HepG2 (cell line): Measurements from ENCODE around the gene SBNO2. TPM values are rescaled to one million over a fixed set of nuclear protein-coding genes. Genes with fewer than 3 reads are reported as not detected.

ENCODE experiments used
- ARNT ChIP-seq: fragments of 450-650 bp; IDR thresholded peaks from 2 replicates; pipeline ENCODE4 v1.6.1; 2017
- CAMTA2 ChIP-seq: sonication (generic); formaldehyde crosslinking; IDR thresholded peaks from 2 replicates; pipeline ENCODE4 v1.4.0; 2020; ENCODE audit warnings: mild to moderate bottlenecking, missing genetic modification reagents, borderline replicate concordance
- FLYWCH1 ChIP-seq: sonication (generic); formaldehyde crosslinking; IDR thresholded peaks from 2 replicates; pipeline ENCODE4 v1.8.1; 2023; ENCODE audit warnings: mild to moderate bottlenecking, missing genetic modification reagents
- MXD3 ChIP-seq: IDR thresholded peaks from 2 replicates; pipeline ENCODE4 v1.6.1; 2016; ENCODE audit warnings: mild to moderate bottlenecking, missing biosample characterization, missing genetic modification reagents
- RARG ChIP-seq: sonication (generic); formaldehyde crosslinking; IDR thresholded peaks from 2 replicates; pipeline ENCODE4 v1.4.0; 2020; ENCODE audit warnings: low read depth, mild to moderate bottlenecking, missing genetic modification reagents
- RBAK ChIP-seq: sonication (generic); formaldehyde crosslinking; IDR thresholded peaks from 2 replicates; pipeline ENCODE4 v1.5.1; 2020; ENCODE audit warnings: mild to moderate bottlenecking, missing genetic modification reagents
- SP140L ChIP-seq: sonication (generic); formaldehyde crosslinking; IDR thresholded peaks from 2 replicates; pipeline ENCODE4 v1.4.0; 2020; ENCODE audit warnings: missing genetic modification reagents, borderline replicate concordance
- SRSF4 ChIP-seq: fragments of 200-400 bp; formaldehyde crosslinking; IDR thresholded peaks from one replicate; pipeline ENCODE4 v1.6.1; 2018; ENCODE audit warnings: mild to moderate bottlenecking, low read depth, low read length, moderate library complexity; ENCODE audit not compliant: poor library complexity, severe bottlenecking
- TAF1 ChIP-seq: sonication (generic); formaldehyde crosslinking; IDR thresholded peaks from 2 replicates; pipeline ENCODE4 v1.4.0; 2020; ENCODE audit warnings: missing genetic modification reagents
- TBL1XR1 ChIP-seq: fragments of 150-350 bp; IDR thresholded peaks from 2 replicates; pipeline ENCODE4 v1.6.1; 2014; ENCODE audit warnings: borderline replicate concordance, low read length; ENCODE audit not compliant: partially characterized antibody
- THAP11 ChIP-seq: IDR thresholded peaks from 2 replicates; pipeline ENCODE4 v1.6.1; 2016; ENCODE audit warnings: missing biosample characterization, missing genetic modification reagents
- ZFP90 ChIP-seq: sonication (generic); formaldehyde crosslinking; IDR thresholded peaks from 2 replicates; pipeline ENCODE4 v1.8.0; 2022; ENCODE audit warnings: missing genetic modification reagents, mild to moderate bottlenecking, inconsistent platforms, borderline replicate concordance
- ZFX ChIP-seq: sonication (generic); formaldehyde crosslinking; IDR thresholded peaks from 2 replicates; pipeline ENCODE4 v1.4.0; 2020; ENCODE audit warnings: mild to moderate bottlenecking, low read depth, missing genetic modification reagents, moderate library complexity
- ZNF138 ChIP-seq: sonication (generic); formaldehyde crosslinking; IDR thresholded peaks from 2 replicates; pipeline ENCODE4 v1.5.0; 2020; ENCODE audit warnings: mild to moderate bottlenecking, low read depth, missing genetic modification reagents
- ZNF430 ChIP-seq: sonication (generic); formaldehyde crosslinking; IDR thresholded peaks from 2 replicates; pipeline ENCODE4 v1.9.0; 2021; ENCODE audit warnings: mild to moderate bottlenecking, missing genetic modification reagents
- ZNF512B ChIP-seq: sonication (generic); formaldehyde crosslinking; IDR thresholded peaks from 2 replicates; pipeline ENCODE4 v1.5.1; 2020; ENCODE audit warnings: missing genetic modification reagents, mild to moderate bottlenecking, borderline replicate concordance
- ZNF768 ChIP-seq: sonication (generic); formaldehyde crosslinking; IDR thresholded peaks from 2 replicates; pipeline ENCODE4 v1.4.0; 2020; ENCODE audit warnings: missing genetic modification reagents
- polyA plus RNA-seq, 8 experiments: library from polyadenylated mRNA; depleted of rRNA in 3 of 8; stranded (reverse) in 7 of 8; unstranded in 1 of 8; fragments of >200 nt; fragmentation: Illumina TruSeq in 4 of 8; extraction: Trizol in 4 of 8; gene quantifications; 2 replicates each; pipeline versions ENCODE4 v1.2.1 to v1.2.3, GENCODE V29; 2011 to 2016; ENCODE audit warnings: low read depth in 4 of 8, missing spikeins in 1 of 8, mixed read lengths in 1 of 8; ENCODE audit not compliant: insufficient read depth in 1 of 8
- total RNA-seq, 5 experiments: library from RNA; depleted of rRNA; stranded (reverse); fragments of >200 nt; fragmentation: Illumina TruSeq; extraction: Trizol; gene quantifications; 2 replicates each; pipeline ENCODE4 v1.2.3, GENCODE V29; 2016; ENCODE audit warnings: low read depth in 1 of 5
- TF ChIP-seq, protein P1 (sequence below): IDR thresholded peaks from 2 replicates; pipeline ENCODE4 v1.6.1; 2016; ENCODE audit warnings: low read depth, control low read depth
- TF ChIP-seq, protein P2 (sequence below): sonication (generic); formaldehyde crosslinking; IDR thresholded peaks from 2 replicates; pipeline ENCODE4 v1.4.0; 2020; ENCODE audit warnings: low read depth, mild to moderate bottlenecking, missing genetic modification reagents
- TF ChIP-seq, protein P3 (sequence below): sonication (generic); formaldehyde crosslinking; IDR thresholded peaks from 2 replicates; pipeline ENCODE4 v1.8.0; 2023; ENCODE audit warnings: mild to moderate bottlenecking, missing genetic modification reagents
- TF ChIP-seq, protein P4 (sequence below): sonication (generic); formaldehyde crosslinking; IDR thresholded peaks from 2 replicates; pipeline ENCODE4 v1.5.0; 2020; ENCODE audit warnings: missing genetic modification reagents, mild to moderate bottlenecking, borderline replicate concordance
- TF ChIP-seq, protein P5 (sequence below): sonication (generic); formaldehyde crosslinking; IDR thresholded peaks from 2 replicates; pipeline ENCODE4 v1.4.0; 2020; ENCODE audit warnings: mild to moderate bottlenecking, missing genetic modification reagents

SBNO2 gene
- total and polyA plus RNA-seq, 2 of the 13 experiments (the other 11 are each of a cell fraction or from before 2014, with no cell fraction given): 8.6 to 10.4 TPM

DNA sequence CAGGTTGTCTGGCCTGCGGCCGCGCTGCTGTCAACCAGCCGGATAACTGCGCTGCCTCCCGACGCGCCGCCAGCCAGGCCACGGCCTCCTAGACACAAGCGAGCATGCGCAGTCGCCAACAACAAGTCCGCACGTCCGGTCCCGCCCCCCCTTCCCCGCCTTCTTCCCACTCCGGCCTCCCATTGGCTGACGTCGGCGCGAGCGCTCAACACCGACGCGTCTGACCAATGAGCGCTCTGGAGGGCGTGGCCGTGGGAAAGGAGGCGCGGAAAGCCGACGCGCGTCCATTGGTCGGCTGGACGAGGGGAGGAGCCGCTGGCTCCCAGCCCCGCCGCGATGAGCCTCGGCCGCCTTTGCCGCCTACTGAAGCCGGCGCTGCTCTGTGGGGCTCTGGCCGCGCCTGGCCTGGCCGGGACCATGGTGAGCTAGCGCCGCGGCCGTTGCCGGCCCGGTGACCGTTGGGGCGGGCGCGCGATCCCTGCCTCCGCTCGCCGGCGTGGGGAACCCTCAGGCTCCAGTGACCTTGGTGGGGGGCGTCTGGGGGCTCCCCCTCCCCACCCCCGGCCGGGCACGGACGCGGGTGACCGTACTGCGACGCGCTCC lies 70.3 kb downstream of the SBNO2 start, which contains the start of gene GPX4 (continued):
- TF ChIP-seq, protein P1, sequence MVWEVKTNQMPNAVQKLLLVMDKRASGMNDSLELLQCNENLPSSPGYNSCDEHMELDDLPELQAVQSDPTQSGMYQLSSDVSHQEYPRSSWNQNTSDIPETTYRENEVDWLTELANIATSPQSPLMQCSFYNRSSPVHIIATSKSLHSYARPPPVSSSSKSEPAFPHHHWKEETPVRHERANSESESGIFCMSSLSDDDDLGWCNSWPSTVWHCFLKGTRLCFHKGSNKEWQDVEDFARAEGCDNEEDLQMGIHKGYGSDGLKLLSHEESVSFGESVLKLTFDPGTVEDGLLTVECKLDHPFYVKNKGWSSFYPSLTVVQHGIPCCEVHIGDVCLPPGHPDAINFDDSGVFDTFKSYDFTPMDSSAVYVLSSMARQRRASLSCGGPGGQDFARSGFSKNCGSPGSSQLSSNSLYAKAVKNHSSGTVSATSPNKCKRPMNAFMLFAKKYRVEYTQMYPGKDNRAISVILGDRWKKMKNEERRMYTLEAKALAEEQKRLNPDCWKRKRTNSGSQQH (CRISPR knock-in tag): no peak
- TF ChIP-seq RBAK (CRISPR knock-in tag) (no peak), TAF1 (peak; percentile 96), SRSF4 (no peak), TBL1XR1 (no peak), ZNF512B (CRISPR knock-in tag) (no peak), THAP11 (CRISPR knock-in tag) (peak; percentile 72), ZFX (CRISPR knock-in tag) (peak; percentile 89), RARG (CRISPR knock-in tag) (no peak), ARNT (no peak), ZNF138 (CRISPR knock-in tag) (no peak), ZNF768 (no peak), SP140L (CRISPR knock-in tag) (no peak), ZFP90 (CRISPR knock-in tag) (no peak; the same call in 1 of the 2 replicates), FLYWCH1 (CRISPR knock-in tag) (no peak), MXD3 (CRISPR knock-in tag) (no peak), CAMTA2 (CRISPR knock-in tag) (peak; percentile 82), ZNF430 (CRISPR knock-in tag) (peak; percentile 50; the same call in 1 of the 2 replicates)
- TF ChIP-seq, protein P2, sequence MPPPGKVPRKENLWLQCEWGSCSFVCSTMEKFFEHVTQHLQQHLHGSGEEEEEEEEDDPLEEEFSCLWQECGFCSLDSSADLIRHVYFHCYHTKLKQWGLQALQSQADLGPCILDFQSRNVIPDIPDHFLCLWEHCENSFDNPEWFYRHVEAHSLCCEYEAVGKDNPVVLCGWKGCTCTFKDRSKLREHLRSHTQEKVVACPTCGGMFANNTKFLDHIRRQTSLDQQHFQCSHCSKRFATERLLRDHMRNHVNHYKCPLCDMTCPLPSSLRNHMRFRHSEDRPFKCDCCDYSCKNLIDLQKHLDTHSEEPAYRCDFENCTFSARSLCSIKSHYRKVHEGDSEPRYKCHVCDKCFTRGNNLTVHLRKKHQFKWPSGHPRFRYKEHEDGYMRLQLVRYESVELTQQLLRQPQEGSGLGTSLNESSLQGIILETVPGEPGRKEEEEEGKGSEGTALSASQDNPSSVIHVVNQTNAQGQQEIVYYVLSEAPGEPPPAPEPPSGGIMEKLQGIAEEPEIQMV (CRISPR knock-in tag): no peak
- TF ChIP-seq, protein P3, sequence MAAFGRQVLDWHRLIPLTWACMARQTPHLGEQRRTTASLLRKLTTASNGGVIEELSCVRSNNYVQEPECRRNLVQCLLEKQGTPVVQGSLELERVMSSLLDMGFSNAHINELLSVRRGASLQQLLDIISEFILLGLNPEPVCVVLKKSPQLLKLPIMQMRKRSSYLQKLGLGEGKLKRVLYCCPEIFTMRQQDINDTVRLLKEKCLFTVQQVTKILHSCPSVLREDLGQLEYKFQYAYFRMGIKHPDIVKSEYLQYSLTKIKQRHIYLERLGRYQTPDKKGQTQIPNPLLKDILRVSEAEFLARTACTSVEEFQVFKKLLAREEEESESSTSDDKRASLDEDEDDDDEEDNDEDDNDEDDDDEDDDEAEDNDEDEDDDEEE (CRISPR knock-in tag): peak; percentile 91; the same call in 1 of the 2 replicates
- TF ChIP-seq, protein P4, sequence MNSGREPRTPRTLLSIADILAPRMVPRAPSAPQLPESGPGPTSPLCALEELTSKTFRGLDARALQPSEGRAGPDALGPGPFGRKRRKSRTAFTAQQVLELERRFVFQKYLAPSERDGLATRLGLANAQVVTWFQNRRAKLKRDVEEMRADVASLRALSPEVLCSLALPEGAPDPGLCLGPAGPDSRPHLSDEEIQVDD (CRISPR knock-in tag): peak; percentile 67; the same call in 1 of the 2 replicates
- TF ChIP-seq, protein P5, sequence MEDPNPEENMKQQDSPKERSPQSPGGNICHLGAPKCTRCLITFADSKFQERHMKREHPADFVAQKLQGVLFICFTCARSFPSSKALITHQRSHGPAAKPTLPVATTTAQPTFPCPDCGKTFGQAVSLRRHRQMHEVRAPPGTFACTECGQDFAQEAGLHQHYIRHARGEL (CRISPR knock-in tag): no peak
